SKM-1 treated with dmso at 0.1 percent for 144 hours (cell line): Measurements from ENCODE around the gene TMTC4.
"Not testable (repeated sequence)": the region's sequence is repeated elsewhere in the genome, so short reads cannot be mapped to it uniquely, and the experiment has no call there.

Experiments
- DNase-seq: peaks from one replicate; lab custom pipeline; 2025; ENCODE audit not compliant: unreplicated experiment; lab: John Stamatoyannopoulos, UW

The TMTC4 gene

DNA sequence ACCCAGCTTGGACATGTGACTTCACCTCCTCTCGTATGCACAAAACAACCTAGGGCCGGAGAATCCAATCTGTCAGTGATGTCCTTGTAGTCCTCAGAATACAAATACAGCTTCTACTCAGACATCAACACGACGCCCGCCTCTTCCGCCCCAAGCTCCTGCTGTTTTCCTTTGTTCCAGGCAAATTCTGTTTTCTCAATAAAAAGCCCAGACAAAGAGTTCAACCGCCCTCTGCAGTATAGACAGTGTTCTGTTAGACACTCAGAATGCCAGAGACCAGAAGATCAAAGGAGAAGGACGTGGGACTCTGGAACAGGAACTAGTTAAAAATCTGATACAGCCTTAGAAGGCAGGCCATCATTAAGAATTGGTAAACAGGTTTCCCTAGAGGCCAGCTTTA lies 44.0 kb downstream of the TMTC4 start:
- DNase-seq = no peak

DNA sequence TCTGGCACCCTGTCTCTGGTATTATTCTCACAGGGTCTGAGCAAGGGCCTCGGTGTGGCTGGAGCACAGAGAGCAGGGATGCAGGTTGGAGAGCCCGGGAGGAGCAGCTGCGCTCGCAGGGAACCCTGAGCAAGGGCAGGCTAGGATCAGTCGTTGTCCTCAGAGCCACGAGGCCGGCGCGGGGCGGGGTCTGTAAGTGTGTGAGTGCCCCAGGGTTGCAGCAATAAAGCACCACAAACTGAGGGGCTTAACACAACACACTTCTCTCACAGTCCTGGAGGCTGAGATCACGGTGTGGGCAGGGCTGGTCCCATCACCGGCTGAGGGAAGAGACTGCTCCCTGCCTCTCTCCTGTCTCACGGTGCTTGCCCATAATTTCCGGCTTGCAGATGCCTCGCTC lies 47.5 kb downstream of the TMTC4 start:
- DNase-seq = no peak

DNA sequence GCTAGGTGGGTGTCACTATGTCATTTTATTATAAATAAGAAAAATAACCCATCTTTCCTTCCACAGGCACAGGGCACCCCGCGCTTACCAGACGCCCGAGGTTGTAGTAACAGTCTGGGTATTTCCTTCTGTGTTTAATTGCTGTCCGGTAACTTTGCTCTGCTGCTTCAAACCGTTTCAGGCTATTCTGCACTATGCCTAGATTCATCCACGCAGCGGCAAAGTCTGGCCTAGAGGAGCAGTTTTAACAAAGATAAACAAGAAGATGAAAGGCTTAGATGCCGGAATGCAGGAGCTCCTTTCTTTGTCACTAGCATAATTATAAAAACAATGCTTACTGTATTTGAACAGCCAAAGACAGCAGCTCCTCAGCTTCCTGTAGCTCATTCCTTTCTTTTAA lies 49.1 kb downstream of the TMTC4 start:
- no peak for DNase-seq

DNA sequence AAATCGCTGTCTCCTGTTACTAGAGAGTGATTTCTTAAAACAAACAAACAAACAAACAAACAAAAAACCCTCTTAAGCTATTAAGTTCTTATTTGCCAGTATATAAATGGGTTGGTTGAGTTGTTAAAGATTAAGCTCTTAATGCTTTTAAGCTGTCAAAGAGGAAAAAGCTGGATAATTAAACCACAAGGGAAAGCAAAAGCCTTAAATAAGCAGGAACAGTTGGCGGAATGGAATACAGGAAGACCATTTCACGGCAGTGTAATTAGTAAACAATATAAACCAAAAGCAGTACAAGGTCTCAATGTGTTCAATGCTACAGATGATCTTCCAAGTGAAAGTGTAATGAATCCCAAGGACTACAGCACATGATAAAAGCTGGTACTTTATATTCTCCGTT lies 53.8 kb downstream of the TMTC4 start:
- no peak for DNase-seq

DNA sequence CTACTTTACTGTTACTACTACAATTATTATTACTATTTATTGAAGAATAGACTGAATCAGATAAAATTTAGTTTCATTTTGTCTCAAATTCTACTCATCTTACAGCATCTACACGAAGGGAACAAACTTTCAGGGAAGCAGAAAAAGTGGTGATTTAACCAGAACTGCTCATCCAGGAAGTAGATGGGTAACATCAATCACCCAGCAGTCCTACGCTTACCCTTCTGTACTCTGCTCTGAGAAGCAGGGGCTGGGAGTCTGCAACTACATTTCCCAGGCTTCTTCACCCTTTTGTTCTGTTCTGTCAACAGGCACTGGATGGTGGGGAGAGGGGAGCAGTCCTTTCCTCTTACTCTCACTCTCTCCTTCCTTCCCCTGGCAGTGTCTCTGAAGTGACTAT lies 54.7 kb downstream of the TMTC4 start:
- DNase-seq = no peak

DNA sequence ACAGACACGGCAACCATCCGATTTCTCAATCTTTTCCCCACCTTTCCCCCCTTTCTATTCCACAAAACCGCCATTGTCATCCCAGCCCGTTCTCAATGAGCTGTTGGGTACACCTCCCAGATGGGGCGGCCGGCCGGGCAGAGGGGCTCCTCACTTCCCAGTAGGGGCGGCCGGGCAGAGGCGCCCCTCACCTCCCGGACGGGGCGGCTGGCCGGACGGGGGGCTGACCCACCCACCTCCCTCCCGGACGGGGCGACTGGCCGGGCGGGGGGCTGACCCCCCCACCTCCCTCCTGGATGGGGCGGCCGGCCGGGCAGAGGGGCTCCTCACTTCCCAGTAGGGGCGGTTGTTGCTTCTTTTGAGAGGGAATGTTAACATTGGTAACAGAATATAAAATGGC lies 55.7 kb downstream of the TMTC4 start:
- DNase-seq = not testable (repeated sequence)

DNA sequence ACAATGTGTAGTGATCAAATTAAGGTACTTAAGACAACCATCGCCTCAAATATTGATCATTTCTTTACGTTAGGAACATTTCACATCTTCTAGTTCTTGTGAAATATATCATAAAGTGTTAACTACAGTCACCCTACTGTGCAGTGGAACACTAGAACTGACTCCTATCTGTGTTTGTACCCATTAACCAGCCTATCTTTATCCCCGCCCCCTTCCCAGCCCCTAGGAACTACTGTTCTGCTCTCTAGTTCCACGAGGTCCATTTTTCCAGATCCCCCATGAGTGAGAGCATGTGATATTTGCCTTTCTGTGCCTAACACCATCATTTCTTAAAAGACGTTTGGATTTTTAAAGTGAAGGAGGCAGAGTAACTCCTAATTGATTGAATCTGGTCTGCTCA lies 61.6 kb downstream of the TMTC4 start:
- no peak for DNase-seq

- no peak for DNase-seq
These were observed 62.7 kb downstream of the TMTC4 start for GRCh38 chr13:100611678-100612492.

- peak; percentile 40 for DNase-seq
These were observed 63.9 kb downstream of the TMTC4 start for GRCh38 chr13:100610391-100611347.

DNA sequence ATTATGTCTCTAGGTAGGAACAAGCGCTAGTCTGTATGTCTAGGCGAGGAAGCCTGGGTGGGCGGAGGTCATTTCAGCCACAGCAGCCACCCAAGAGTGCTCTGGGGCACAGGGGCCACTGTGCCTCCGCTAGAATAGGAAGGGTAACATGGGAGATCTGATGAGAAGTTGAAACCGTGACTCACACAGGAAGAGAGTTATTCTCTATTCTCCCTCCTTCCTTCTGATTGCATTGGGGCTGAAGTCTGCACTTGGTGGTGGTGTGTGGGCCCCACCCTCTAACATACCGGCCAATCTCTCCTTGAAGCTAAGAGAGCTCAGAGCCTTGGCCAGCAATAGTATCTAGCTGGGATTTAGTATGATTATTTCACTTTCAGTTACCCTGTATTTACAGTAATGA lies 65.7 kb downstream of the TMTC4 start:
- DNase-seq = no peak

- no peak for DNase-seq
These were observed 66.1 kb downstream of the TMTC4 start for GRCh38 chr13:100608489-100608888.

DNA sequence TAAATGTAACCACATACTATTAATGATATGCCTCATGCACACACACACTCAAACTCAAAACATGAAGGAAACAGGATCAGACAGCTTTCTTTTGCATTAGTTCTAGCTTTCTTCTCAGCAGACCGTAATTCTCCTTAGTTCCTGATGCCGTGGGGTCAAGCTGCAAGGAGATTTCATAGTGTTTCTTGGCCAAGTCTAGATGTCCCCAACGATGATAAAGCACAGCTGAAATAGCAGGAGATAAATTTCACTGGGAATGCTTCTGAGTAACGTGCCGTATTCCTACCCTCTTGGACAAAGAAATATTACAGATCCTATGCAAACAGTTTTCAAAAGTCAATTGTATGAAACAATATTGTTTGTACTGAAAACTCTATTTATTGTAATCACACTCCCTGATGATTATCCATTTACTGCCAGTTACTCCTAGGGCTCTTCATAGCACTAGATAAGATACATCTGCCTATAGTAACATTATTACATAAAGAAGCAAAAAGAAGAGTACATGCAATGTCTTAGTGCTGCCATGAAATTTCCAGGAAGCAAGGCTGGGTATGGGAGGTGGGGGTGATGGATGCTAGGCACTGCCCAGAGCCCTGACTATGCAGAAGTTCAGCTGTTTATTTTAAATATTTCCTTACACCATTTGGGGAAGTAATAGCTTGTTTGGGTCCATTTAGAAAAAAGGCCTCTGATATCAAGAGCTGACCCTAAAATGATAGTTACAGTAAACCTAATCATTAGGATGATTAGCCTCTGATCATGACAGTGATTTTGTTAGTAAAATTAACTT lies 69.5 kb downstream of the TMTC4 start:
- DNase-seq = no peak

GRCh38 chr13:100602493-100603111 lies 72.0 kb downstream of the TMTC4 start:
- no peak for DNase-seq

GRCh38 chr13:100601716-100602115 lies 72.9 kb downstream of the TMTC4 start:
- DNase-seq = no peak

- DNase-seq = no peak
These were observed 73.7 kb downstream of the TMTC4 start for GRCh38 chr13:100600915-100601314.

DNA sequence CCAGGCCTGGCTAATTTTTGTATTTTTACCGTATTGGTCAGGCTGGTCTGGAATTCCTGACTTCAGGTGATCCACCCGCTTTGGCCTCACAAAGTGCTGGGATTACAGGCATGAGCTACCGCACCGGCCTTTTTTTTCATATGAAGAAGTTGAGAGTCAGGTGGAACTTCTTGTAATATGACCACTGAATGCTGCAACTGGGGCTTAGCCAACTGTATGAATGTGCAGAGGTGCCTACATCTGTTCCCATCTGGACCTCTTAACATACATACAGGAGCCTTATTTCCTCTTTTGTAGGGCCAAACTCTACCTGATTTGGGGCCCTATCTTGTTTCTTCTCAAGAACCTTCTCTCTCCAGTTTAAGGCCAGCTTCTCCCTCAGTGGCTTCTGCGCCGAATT lies 74.1 kb downstream of the TMTC4 start:
- peak; percentile 30 for DNase-seq

DNA sequence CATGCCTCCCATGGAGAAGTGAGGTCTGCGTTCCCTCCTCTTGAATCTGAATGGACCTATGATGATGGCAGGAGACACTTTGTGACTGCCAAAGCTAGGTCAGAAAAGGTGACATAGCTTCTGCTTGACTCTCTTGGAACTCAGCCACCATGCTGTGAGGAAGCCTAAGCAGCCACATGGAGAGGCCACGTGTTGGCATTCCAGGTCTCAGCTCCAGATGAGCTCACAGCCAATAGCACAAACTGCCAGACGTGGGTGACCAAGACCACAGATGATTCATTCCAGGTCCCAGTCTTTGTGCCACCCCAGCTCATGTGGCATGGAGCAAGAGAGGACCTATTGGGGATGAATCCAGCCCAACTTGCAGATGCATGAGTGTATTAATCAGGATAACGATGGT lies 77.3 kb downstream of the TMTC4 start:
- no peak for DNase-seq

- DNase-seq = no peak
These were observed 78.1 kb downstream of the TMTC4 start for GRCh38 chr13:100596516-100596915.

- DNase-seq = no peak
These were observed 79.9 kb downstream of the TMTC4 start for GRCh38 chr13:100594731-100595130.

GRCh38 chr13:100594255-100594654 lies 80.3 kb downstream of the TMTC4 start:
- DNase-seq = no peak

GRCh38 chr13:100589178-100589725 lies 85.3 kb downstream of the TMTC4 start:
- DNase-seq = no peak
